SU-DHL-6 (cell line): ENCODE measurements around the gene FBXO38.

ENCODE experiments used
- H2AFZ ChIP-seq: fragments of 200-600 bp; sonication (generic); 2 replicates; pipeline ENCODE4 v1.6.1; 2014; ENCODE audit warnings: low read depth, mild to moderate bottlenecking, moderate library complexity, mixed read lengths, antibody characterized with exemption, low read length; ENCODE audit not compliant: severe bottlenecking
- H3F3A ChIP-seq: fragments of 200-600 bp; shearing (Covaris generic); 2 replicates; pipeline ENCODE4 v1.6.0; 2016; ENCODE audit warnings: antibody characterized with exemption, mild to moderate bottlenecking; ENCODE audit not compliant: insufficient read depth
- H3K27ac ChIP-seq: fragments of 200-600 bp; sonication (generic); 2 replicates; pipeline ENCODE4 v1.5.1; 2016; ENCODE audit warnings: low read depth, mild to moderate bottlenecking, low read length, moderate library complexity, mixed read lengths
- H3K27me3 ChIP-seq: fragments of 200-600 bp; sonication (generic), shearing (Covaris generic); 2 replicates; pipeline ENCODE4 v1.6.0; 2014; ENCODE audit warnings: mild to moderate bottlenecking, low read length
- H3K36me3 ChIP-seq: fragments of 200-600 bp; sonication (generic); 2 replicates; pipeline ENCODE4 v1.6.1; 2014; ENCODE audit warnings: mild to moderate bottlenecking, low read length, mixed read lengths
- H3K4me2 ChIP-seq: fragments of 300-600, 200-600 bp; shearing (Covaris generic), sonication (generic); 2 replicates; pipeline ENCODE4 v1.6.0; 2014; ENCODE audit warnings: low read length, low read depth, mild to moderate bottlenecking; ENCODE audit not compliant: poor library complexity, severe bottlenecking
- H3K4me3 ChIP-seq: fragments of 200-600 bp; sonication (generic); 2 replicates; pipeline ENCODE4 v1.5.1; 2014; ENCODE audit warnings: antibody characterized with exemption, low read length, mild to moderate bottlenecking, mixed read lengths; ENCODE audit not compliant: insufficient read depth, poor library complexity, severe bottlenecking
- H3K79me2 ChIP-seq: fragments of 200-600 bp; sonication (generic); 2 replicates; pipeline ENCODE4 v1.6.1; 2014; ENCODE audit warnings: mild to moderate bottlenecking, low read length, moderate library complexity; ENCODE audit not compliant: insufficient read depth
- H3K9ac ChIP-seq: fragments of 200-600 bp; sonication (generic); 2 replicates; pipeline ENCODE4 v1.7.0; 2014; ENCODE audit warnings: mild to moderate bottlenecking, low read length
- H3K9me2 ChIP-seq: fragments of 200-600 bp; sonication (generic); replicated peaks from 2 replicates; pipeline ENCODE4 v1.6.1; 2014; ENCODE audit warnings: low read length; ENCODE audit not compliant: insufficient read depth
- H3K9me3 ChIP-seq: fragments of 200-600 bp; sonication (generic); 2 replicates; pipeline ENCODE4 v1.6.1; 2014; ENCODE audit warnings: low read length, mixed read lengths; ENCODE audit not compliant: insufficient read depth
- H4K20me1 ChIP-seq: fragments of 200-600 bp; sonication (generic); 2 replicates; pipeline ENCODE4 v1.6.1; 2014; ENCODE audit warnings: low read depth, mild to moderate bottlenecking, antibody characterized with exemption, low read length, moderate library complexity, mixed read lengths
- EZH2phosphoT487 ChIP-seq: fragments of 200-600 bp; sonication (generic), shearing (Covaris generic); conservative IDR thresholded peaks from 2 replicates; pipeline ENCODE4 v1.6.1; 2018; ENCODE audit warnings: mild to moderate bottlenecking, antibody characterized with exemption, low read length, moderate library complexity, mixed read lengths
- TF ChIP-seq, protein P1 (sequence below): fragments of 200-600 bp; sonication (generic); IDR thresholded peaks from one replicate; pipeline ENCODE4 v1.5.1; 2017; ENCODE audit warnings: antibody characterized with exemption, mild to moderate bottlenecking, low read length, moderate library complexity; ENCODE audit not compliant: insufficient read depth, poor library complexity, severe bottlenecking

FBXO38 gene

DNA sequence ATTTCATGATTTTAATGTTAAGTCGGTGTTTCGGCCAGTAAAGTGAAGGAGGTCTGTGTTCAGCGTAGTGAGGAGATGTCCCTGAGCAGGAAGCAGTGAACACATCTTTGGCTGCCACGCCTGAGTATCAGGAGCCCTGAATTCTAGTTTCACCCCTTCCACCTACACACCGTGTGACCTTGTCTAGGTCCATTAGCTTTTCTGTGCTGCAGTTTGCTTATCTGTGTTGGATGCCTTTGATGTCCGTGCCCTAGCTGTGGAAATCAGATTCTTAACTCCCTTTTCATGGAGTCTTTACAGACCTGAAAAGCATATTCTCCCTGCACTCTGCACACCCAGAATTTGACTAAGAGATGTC lies 601 bp downstream of the FBXO38 start:
- H3K36me3 ChIP-seq: no peaks in the 10 kb centered on the region
- no peaks in the 10 kb centered on the region for H3K27me3 ChIP-seq
- H3K4me2 ChIP-seq: peak overlapping the region; percentile 82
- peak overlapping the region; percentile 43 for H3K27ac ChIP-seq
- no peak for TF ChIP-seq EZH2phosphoT487
- TF ChIP-seq, protein P1, sequence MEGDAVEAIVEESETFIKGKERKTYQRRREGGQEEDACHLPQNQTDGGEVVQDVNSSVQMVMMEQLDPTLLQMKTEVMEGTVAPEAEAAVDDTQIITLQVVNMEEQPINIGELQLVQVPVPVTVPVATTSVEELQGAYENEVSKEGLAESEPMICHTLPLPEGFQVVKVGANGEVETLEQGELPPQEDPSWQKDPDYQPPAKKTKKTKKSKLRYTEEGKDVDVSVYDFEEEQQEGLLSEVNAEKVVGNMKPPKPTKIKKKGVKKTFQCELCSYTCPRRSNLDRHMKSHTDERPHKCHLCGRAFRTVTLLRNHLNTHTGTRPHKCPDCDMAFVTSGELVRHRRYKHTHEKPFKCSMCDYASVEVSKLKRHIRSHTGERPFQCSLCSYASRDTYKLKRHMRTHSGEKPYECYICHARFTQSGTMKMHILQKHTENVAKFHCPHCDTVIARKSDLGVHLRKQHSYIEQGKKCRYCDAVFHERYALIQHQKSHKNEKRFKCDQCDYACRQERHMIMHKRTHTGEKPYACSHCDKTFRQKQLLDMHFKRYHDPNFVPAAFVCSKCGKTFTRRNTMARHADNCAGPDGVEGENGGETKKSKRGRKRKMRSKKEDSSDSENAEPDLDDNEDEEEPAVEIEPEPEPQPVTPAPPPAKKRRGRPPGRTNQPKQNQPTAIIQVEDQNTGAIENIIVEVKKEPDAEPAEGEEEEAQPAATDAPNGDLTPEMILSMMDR: no peak
- no peaks in the 10 kb centered on the region for H3K9me3 ChIP-seq
- no peaks in the 10 kb centered on the region for H3K9me2 ChIP-seq
- peak overlapping the region; percentile 47 for H2AFZ ChIP-seq
- H3K9ac ChIP-seq: peak overlapping the region; percentile 80
- H3F3A ChIP-seq: no peaks in the 10 kb centered on the region
- peaks cover 54% of the 10 kb centered on the region for H3K79me2 ChIP-seq
- H3K4me3 ChIP-seq: peak overlapping the region; percentile 87
- no peaks in the 10 kb centered on the region; the same call in 1 of the 2 replicates for H4K20me1 ChIP-seq

GRCh38 chr5:148385094-148385493 lies 1.3 kb downstream of the FBXO38 start:
- Histone ChIP-seq H3K4me2 (peak overlapping the region; percentile 82), H3K27me3 (no peaks in the 10 kb centered on the region), H3K36me3 (no peaks in the 10 kb centered on the region), H3K9me3 (no peaks in the 10 kb centered on the region), H2AFZ (no peak overlapping the region), H3K79me2 (peaks cover 60% of the 10 kb centered on the region), H3K9me2 (no peaks in the 10 kb centered on the region), H3K4me3 (peak overlapping the region; percentile 87), H3F3A (no peaks in the 10 kb centered on the region), H3K27ac (no peak overlapping the region), H4K20me1 (no peaks in the 10 kb centered on the region; the same call in 1 of the 2 replicates), H3K9ac (peak overlapping the region; percentile 80)
- TF ChIP-seq, protein P1: no peak

GRCh38 chr5:148386041-148386440 lies 2.3 kb downstream of the FBXO38 start:
- no peak for TF ChIP-seq EZH2phosphoT487
- TF ChIP-seq, protein P1: no peak
- Histone ChIP-seq H3K79me2 (peaks cover 70% of the 10 kb centered on the region), H3K4me3 (no peak overlapping the region), H3F3A (no peaks in the 10 kb centered on the region), H3K36me3 (no peaks in the 10 kb centered on the region), H3K4me2 (peak overlapping the region; percentile 82), H3K9ac (no peak overlapping the region), H3K9me2 (no peaks in the 10 kb centered on the region), H2AFZ (no peak overlapping the region), H3K9me3 (no peaks in the 10 kb centered on the region), H3K27me3 (no peaks in the 10 kb centered on the region), H3K27ac (no peak overlapping the region), H4K20me1 (no peaks in the 10 kb centered on the region; the same call in 1 of the 2 replicates)
